Stimulated activated naive CD8-positive, alpha-beta T cell treated with anti-CD3 and anti-CD28 coated beads, Interleukin-15, Interleukin-2, amounts not matched to agents 100 ng/mL and 50 ng/mL, for 24 hours (primary cell): ENCODE results near the gene LSM5.

ENCODE experiments used
- H3K27ac Mint-ChIP-seq: one replicate; pipeline ENCODE4 v1.8.0; 2021; ENCODE audit warnings: mild to moderate bottlenecking, mixed read lengths
- H3K27me3 Mint-ChIP-seq: one replicate; pipeline ENCODE4 v1.8.0; 2021; ENCODE audit warnings: mixed read lengths
- H3K36me3 Mint-ChIP-seq: one replicate; pipeline ENCODE4 v1.8.0; 2021; ENCODE audit warnings: low read depth, mixed read lengths
- H3K4me1 Mint-ChIP-seq: one replicate; pipeline ENCODE4 v1.8.0; 2021; ENCODE audit warnings: low read depth, mixed read lengths
- H3K4me3 Mint-ChIP-seq: one replicate; pipeline ENCODE4 v1.8.0; 2021; ENCODE audit warnings: mild to moderate bottlenecking, mixed read lengths
- H3K9me3 Mint-ChIP-seq: one replicate; pipeline ENCODE4 v1.8.0; 2021; ENCODE audit warnings: mixed read lengths

LSM5 gene

DNA sequence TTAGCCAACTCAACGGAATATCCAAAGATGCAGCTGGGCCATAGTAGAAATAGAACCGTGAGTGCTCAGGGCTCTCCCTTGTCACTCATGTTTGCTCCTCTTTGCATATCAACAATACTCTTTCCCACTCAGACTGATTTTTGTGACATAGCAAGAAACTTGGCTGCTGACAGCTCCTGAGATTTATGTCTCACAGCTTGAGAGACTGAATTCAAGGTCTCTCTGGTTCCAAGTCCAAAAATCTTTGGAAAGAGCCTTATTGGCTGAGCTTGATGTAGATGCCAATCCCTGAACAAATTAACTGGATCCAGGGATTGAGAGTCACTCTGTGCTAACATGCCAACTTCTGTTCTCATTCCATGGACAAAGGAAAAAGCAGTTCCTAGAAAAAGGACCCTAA is 30.4 kb downstream of the LSM5 start:
- H3K36me3 Mint-ChIP-seq = no peaks in the 10 kb centered on the region
- peaks cover 4% of the 10 kb centered on the region for H3K27me3 Mint-ChIP-seq
- H3K27ac Mint-ChIP-seq = no peak overlapping the region
- no peak overlapping the region for H3K4me3 Mint-ChIP-seq
- no peaks in the 10 kb centered on the region for H3K4me1 Mint-ChIP-seq
- H3K9me3 Mint-ChIP-seq = no peaks in the 10 kb centered on the region

DNA sequence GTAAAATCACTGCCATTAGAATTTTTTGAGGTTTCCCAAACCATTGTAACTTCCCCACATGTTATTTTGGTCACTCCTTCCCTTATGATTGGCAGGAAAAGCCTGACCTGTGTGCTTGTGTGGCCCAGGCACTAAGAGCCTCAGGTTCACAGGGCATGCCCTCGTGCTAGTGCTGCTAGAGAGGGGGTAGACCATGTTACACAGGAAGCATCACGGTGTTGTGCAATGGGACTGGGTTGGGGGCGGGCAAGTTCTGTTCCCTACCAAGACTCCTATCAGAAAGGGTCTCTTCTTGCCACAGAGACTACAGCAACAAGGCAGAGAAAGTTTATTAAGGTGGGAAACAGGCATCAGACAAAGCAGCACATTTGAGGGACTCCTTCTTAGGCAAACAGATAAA is 32.2 kb downstream of the LSM5 start:
- Mint-ChIP-seq H3K4me1 (no peaks in the 10 kb centered on the region), H3K4me3 (no peak overlapping the region), H3K9me3 (no peaks in the 10 kb centered on the region), H3K36me3 (no peaks in the 10 kb centered on the region), H3K27ac (no peak overlapping the region), H3K27me3 (peaks cover 10% of the 10 kb centered on the region)

DNA sequence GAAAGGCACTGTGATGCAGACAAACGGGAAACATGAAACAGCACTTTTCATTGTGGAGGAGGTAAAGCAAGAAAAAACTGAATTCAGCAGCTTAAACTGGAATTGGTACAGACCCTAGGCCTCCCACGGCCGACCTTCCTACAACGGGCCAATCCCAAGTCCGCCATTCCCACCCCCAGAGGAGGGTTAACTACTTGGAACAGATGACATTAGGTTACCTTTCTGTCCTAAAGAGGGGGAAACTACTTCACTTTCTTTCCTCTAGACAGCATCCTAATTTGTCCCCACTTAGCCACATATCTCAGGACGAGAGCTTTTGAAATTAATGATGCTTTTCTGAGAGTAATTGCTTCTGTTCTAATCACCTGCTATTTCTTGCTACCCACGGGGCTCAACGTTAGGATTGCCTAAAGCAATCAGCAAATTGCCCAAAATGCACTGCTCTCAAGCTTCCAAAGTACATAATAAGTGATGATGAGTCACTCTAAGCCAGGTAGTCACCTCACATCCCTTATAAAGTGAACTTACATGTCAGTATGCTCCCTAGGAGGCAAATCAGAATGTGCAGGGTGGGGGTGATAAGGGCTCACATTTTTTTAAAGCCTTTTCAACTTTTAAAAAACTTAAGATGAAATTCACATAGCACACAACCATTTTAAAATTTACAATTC is 36.7 kb downstream of the LSM5 start:
- H3K9me3 Mint-ChIP-seq = no peaks in the 10 kb centered on the region
- H3K36me3 Mint-ChIP-seq = no peaks in the 10 kb centered on the region
- H3K4me1 Mint-ChIP-seq = no peaks in the 10 kb centered on the region
- no peak overlapping the region for H3K4me3 Mint-ChIP-seq
- H3K27ac Mint-ChIP-seq = no peak overlapping the region
- H3K27me3 Mint-ChIP-seq = peaks cover 10% of the 10 kb centered on the region

DNA sequence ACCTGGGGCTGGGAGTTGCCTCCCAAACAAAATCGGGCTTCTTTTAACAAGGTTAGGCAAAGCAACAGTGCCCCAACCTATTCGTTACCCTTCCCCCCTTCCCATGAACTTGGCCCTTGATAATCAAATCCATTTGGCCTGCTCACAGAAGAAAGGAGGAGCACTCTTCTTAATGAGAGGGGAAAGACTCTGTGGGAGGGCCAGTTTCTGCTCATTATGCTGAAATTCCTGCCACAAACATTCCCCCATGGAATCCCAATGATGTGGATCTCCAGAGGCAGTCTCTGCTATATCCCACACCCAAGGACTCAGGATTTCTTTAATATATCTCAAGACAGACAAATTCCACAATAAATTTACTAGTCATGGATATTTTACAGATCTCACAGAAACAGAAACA is 43.0 kb downstream of the LSM5 start:
- H3K9me3 Mint-ChIP-seq = peaks cover 4% of the 10 kb centered on the region
- H3K4me3 Mint-ChIP-seq = no peak overlapping the region
- no peaks in the 10 kb centered on the region for H3K4me1 Mint-ChIP-seq
- H3K27ac Mint-ChIP-seq = no peak overlapping the region
- H3K27me3 Mint-ChIP-seq = peaks cover 12% of the 10 kb centered on the region
- H3K36me3 Mint-ChIP-seq = no peaks in the 10 kb centered on the region

DNA sequence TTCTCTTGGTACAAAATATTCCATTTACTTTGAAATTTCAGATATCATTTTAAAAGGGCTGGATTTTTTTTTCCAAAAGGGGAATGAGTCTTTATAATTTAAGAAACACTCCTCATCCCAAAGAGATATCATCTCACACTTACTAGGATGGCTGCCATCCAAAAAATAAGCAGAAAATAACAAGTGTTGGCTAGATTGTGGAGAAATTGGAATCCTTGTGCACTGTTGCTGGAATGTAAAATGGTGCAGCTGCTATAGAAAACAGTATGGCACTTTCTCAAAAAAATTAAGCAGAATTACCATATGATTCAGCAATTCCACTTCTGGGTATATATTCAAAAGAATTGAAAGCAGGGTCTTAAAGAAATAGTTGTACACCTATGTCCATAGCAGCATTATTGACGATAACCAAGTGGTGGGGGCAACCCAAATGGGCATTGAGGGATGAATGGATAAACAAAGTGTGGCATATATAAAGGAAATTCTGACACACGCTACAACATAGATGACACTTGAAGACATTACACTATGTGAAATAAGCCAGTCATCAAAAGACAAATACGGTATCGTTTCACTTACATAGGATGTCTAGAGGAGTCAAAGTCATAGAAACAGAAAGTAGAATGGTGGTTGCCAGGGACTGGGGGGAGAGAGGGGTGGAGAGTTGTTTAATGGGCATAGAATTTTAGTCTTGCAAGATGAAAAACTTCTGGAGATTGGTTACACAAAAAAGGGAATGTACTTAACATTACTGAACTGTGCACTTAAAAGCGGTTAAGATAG is 53.8 kb downstream of the LSM5 start:
- H3K4me1 Mint-ChIP-seq = no peaks in the 10 kb centered on the region
- no peaks in the 10 kb centered on the region for H3K36me3 Mint-ChIP-seq
- H3K4me3 Mint-ChIP-seq = no peak overlapping the region
- H3K27me3 Mint-ChIP-seq = peaks cover 17% of the 10 kb centered on the region
- H3K9me3 Mint-ChIP-seq = no peaks in the 10 kb centered on the region
- no peak overlapping the region for H3K27ac Mint-ChIP-seq
